ENCODE data around the gene THSD1. TPM values are rescaled to one million over a fixed set of nuclear protein-coding genes. Genes with fewer than 3 reads are reported as not detected.
"Not testable (repeated sequence)": the region's sequence is repeated elsewhere in the genome, so short reads cannot be mapped to it uniquely, and the experiment has no call there.

THSD1 gene
- total RNA-seq, 1 donor = 0.52 TPM

- peaks cover 3% of the 10 kb centered on the region for H3K4me1 ChIP-seq (ENCODE audit: insufficient read depth, low read length)
Observed at GRCh38 chr13:52432456-52432855, 26.5 kb upstream of the THSD1 start.

GRCh38 chr13:52428295-52428694 lies 22.3 kb upstream of the THSD1 start:
- no peaks in the 10 kb centered on the region for H3K4me1 ChIP-seq (ENCODE audit: insufficient read depth, low read length)
- H3K4me3 ChIP-seq (ENCODE audit: low read length) = no peak overlapping the region
- H3K27me3 ChIP-seq (ENCODE audit: insufficient read depth, low read length) = no peaks in the 10 kb centered on the region
- no peaks in the 10 kb centered on the region for H3K9me3 ChIP-seq (ENCODE audit: low read depth, low read length)

More at GRCh38 chr13:52432456-52432855, 26.5 kb upstream of the THSD1 start:
- Histone ChIP-seq H3K27me3 (ENCODE audit: insufficient read depth, low read length) (no peaks in the 10 kb centered on the region), H3K4me3 (ENCODE audit: low read length) (no peak overlapping the region), H3K9me3 (ENCODE audit: low read depth, low read length) (no peaks in the 10 kb centered on the region)

GRCh38 chr13:52421216-52421615 lies 15.2 kb upstream of the THSD1 start:
- H3K4me1 ChIP-seq (ENCODE audit: insufficient read depth, low read length) = no peaks in the 10 kb centered on the region
- H3K27me3 ChIP-seq (ENCODE audit: insufficient read depth, low read length) = no peaks in the 10 kb centered on the region

GRCh38 chr13:52419080-52419479 lies 13.1 kb upstream of the THSD1 start:
- Histone ChIP-seq H3K4me1 (ENCODE audit: insufficient read depth, low read length) (no peaks in the 10 kb centered on the region), H3K9me3 (ENCODE audit: low read depth, low read length) (no peaks in the 10 kb centered on the region), H3K4me3 (ENCODE audit: low read length) (no peak overlapping the region), H3K27me3 (ENCODE audit: insufficient read depth, low read length) (no peaks in the 10 kb centered on the region)

More at GRCh38 chr13:52421216-52421615, 15.2 kb upstream of the THSD1 start:
- H3K9me3 ChIP-seq (ENCODE audit: low read depth, low read length) = no peaks in the 10 kb centered on the region
- no peak overlapping the region for H3K4me3 ChIP-seq (ENCODE audit: low read length)

- H3K4me1 ChIP-seq (ENCODE audit: insufficient read depth, low read length) = no peaks in the 10 kb centered on the region
- H3K4me3 ChIP-seq (ENCODE audit: low read length) = no peak overlapping the region
- H3K27me3 ChIP-seq (ENCODE audit: insufficient read depth, low read length) = no peaks in the 10 kb centered on the region
- no peaks in the 10 kb centered on the region for H3K9me3 ChIP-seq (ENCODE audit: low read depth, low read length)
Observed at GRCh38 chr13:52414963-52415362, 9.0 kb upstream of the THSD1 start.

- no peaks in the 10 kb centered on the region for H3K4me1 ChIP-seq (ENCODE audit: insufficient read depth, low read length)
- H3K4me3 ChIP-seq (ENCODE audit: low read length) = no peak overlapping the region
- no peaks in the 10 kb centered on the region for H3K9me3 ChIP-seq (ENCODE audit: low read depth, low read length)
- no peaks in the 10 kb centered on the region for H3K27me3 ChIP-seq (ENCODE audit: insufficient read depth, low read length)
Observed at GRCh38 chr13:52414051-52414450, 8.1 kb upstream of the THSD1 start.

- Histone ChIP-seq H3K4me1 (ENCODE audit: insufficient read depth, low read length) (no peaks in the 10 kb centered on the region), H3K4me3 (ENCODE audit: low read length) (no peak overlapping the region), H3K27me3 (ENCODE audit: insufficient read depth, low read length) (no peaks in the 10 kb centered on the region), H3K9me3 (ENCODE audit: low read depth, low read length) (no peaks in the 10 kb centered on the region)
Observed at GRCh38 chr13:52412128-52412527, 6.2 kb upstream of the THSD1 start.

GRCh38 chr13:52411629-52412028 lies 5.7 kb upstream of the THSD1 start:
- Histone ChIP-seq H3K4me1 (ENCODE audit: insufficient read depth, low read length) (no peaks in the 10 kb centered on the region), H3K9me3 (ENCODE audit: low read depth, low read length) (no peaks in the 10 kb centered on the region), H3K4me3 (ENCODE audit: low read length) (no peak overlapping the region), H3K27me3 (ENCODE audit: insufficient read depth, low read length) (no peaks in the 10 kb centered on the region)

- Histone ChIP-seq H3K27me3 (ENCODE audit: insufficient read depth, low read length) (peaks cover 21% of the 10 kb centered on the region), H3K4me1 (ENCODE audit: insufficient read depth, low read length) (peaks cover 22% of the 10 kb centered on the region)
- H3K9me3 ChIP-seq (ENCODE audit: low read depth, low read length); H3K4me3 ChIP-seq (ENCODE audit: low read length): not testable (repeated sequence)
Observed at GRCh38 chr13:52408071-52408658, 2.2 kb upstream of the THSD1 start.

GRCh38 chr13:52407436-52407835 lies 1.5 kb upstream of the THSD1 start:
- not testable (repeated sequence) for H3K9me3 ChIP-seq (ENCODE audit: low read depth, low read length); H3K4me3 ChIP-seq (ENCODE audit: low read length)
- Histone ChIP-seq H3K4me1 (ENCODE audit: insufficient read depth, low read length) (peaks cover 22% of the 10 kb centered on the region), H3K27me3 (ENCODE audit: insufficient read depth, low read length) (peaks cover 21% of the 10 kb centered on the region)

- Histone ChIP-seq H3K4me3 (ENCODE audit: low read length) (no peak overlapping the region), H3K4me1 (ENCODE audit: insufficient read depth, low read length) (peaks cover 22% of the 10 kb centered on the region), H3K9me3 (ENCODE audit: low read depth, low read length) (no peaks in the 10 kb centered on the region), H3K27me3 (ENCODE audit: insufficient read depth, low read length) (peaks cover 21% of the 10 kb centered on the region)
Observed at GRCh38 chr13:52406629-52407028, 657 bp upstream of the THSD1 start.

- no peaks in the 10 kb centered on the region for H3K9me3 ChIP-seq (ENCODE audit: low read depth, low read length)
- peaks cover 21% of the 10 kb centered on the region for H3K27me3 ChIP-seq (ENCODE audit: insufficient read depth, low read length)
- peaks cover 22% of the 10 kb centered on the region for H3K4me1 ChIP-seq (ENCODE audit: insufficient read depth, low read length)
- H3K4me3 ChIP-seq (ENCODE audit: low read length) = peak overlapping the region; percentile 17
Observed at GRCh38 chr13:52405369-52405766, 604 bp downstream of the THSD1 start.

- Histone ChIP-seq H3K9me3 (ENCODE audit: low read depth, low read length) (no peaks in the 10 kb centered on the region), H3K4me3 (ENCODE audit: low read length) (no peak overlapping the region), H3K27me3 (ENCODE audit: insufficient read depth, low read length) (peaks cover 10% of the 10 kb centered on the region), H3K4me1 (ENCODE audit: insufficient read depth, low read length) (peaks cover 9% of the 10 kb centered on the region)
Observed at GRCh38 chr13:52399708-52400107, 6.3 kb downstream of the THSD1 start.

GRCh38 chr13:52399046-52399445 lies 6.9 kb downstream of the THSD1 start:
- Histone ChIP-seq H3K9me3 (ENCODE audit: low read depth, low read length) (no peaks in the 10 kb centered on the region), H3K4me3 (ENCODE audit: low read length) (no peak overlapping the region), H3K27me3 (ENCODE audit: insufficient read depth, low read length) (peaks cover 3% of the 10 kb centered on the region), H3K4me1 (ENCODE audit: insufficient read depth, low read length) (peaks cover 3% of the 10 kb centered on the region)

GRCh38 chr13:52395704-52396103 lies 10.3 kb downstream of the THSD1 start:
- Histone ChIP-seq H3K4me1 (ENCODE audit: insufficient read depth, low read length) (no peaks in the 10 kb centered on the region), H3K4me3 (ENCODE audit: low read length) (no peak overlapping the region), H3K9me3 (ENCODE audit: low read depth, low read length) (no peaks in the 10 kb centered on the region), H3K27me3 (ENCODE audit: insufficient read depth, low read length) (no peaks in the 10 kb centered on the region)

- H3K9me3 ChIP-seq (ENCODE audit: low read depth, low read length) = no peaks in the 10 kb centered on the region
- no peaks in the 10 kb centered on the region for H3K27me3 ChIP-seq (ENCODE audit: insufficient read depth, low read length)
- H3K4me3 ChIP-seq (ENCODE audit: low read length) = no peak overlapping the region
- H3K4me1 ChIP-seq (ENCODE audit: insufficient read depth, low read length) = no peaks in the 10 kb centered on the region
Observed at GRCh38 chr13:52394586-52394985, 11.4 kb downstream of the THSD1 start.
